HepG2 (cell line): Measurements from ENCODE around the gene RABGAP1L. TPM values are rescaled to one million over a fixed set of nuclear protein-coding genes. Genes with fewer than 3 reads are reported as not detected.

Experiments used
- ATAC-seq: fragments of 200-7000 bp; cut with Tn5 transposase; 3 replicates; pipeline ENCODE4 v1.9.1; 2020; ENCODE audit warnings: mild to moderate bottlenecking, moderate library complexity
- BruUV-seq: library from RNA; stranded (reverse); fragments of 400-500 nt; replicated peaks from 2 replicates; lab custom pipeline; 2021; lab: Mats Ljungman, UMichigan
- CTCF ChIA-PET: fragments of 300-600 bp; formaldehyde crosslinking; extraction: SDS; loops from one replicate; lab custom pipeline; 2021; ENCODE audit warnings: low total read pairs, inconsistent platforms, low intra/inter-chr PET ratio; lab: Yijun Ruan, JAX
- POLR2A ChIA-PET: fragments of 350-600 bp; sonication (Branson Sonifier 250); formaldehyde crosslinking; loops from one replicate; lab custom pipeline; 2020; ENCODE audit warnings: antibody characterized with exemption, inconsistent platforms; lab: Yijun Ruan, JAX
- DNase-seq: peaks from one replicate; pipeline ENCODE4 v3.0.0-alpha.2; 2015; ENCODE audit warnings: low spot score
- FAIRE-seq: peaks from 3 replicates; lab custom pipeline; 2011; peaks lifted over from hg19 to GRCh38; lab: Jason Lieb, UNC
- H2AFZ ChIP-seq: one replicate; pipeline ENCODE4 v1.6.1; 2011; ENCODE audit warnings: low read length, inconsistent platforms
- H3K27ac ChIP-seq: fragments of 300-600 bp; 3 replicates; pipeline ENCODE4 v1.8.0; 2011; ENCODE audit warnings: mixed run types, mild to moderate bottlenecking, mixed read lengths, low read length, inconsistent platforms; ENCODE audit not compliant: insufficient read depth; ENCODE audit errors: extremely low read length
- H3K27me3 ChIP-seq, 2 experiments: fragments of 200-600 bp in 1 of 2; 2 replicates in 1 of 2; 3 replicates in 1 of 2; pipeline versions ENCODE4 v1.6.0 to v1.8.0; 2011; ENCODE audit warnings: low read length in 2 of 2, mild to moderate bottlenecking in 2 of 2, moderate library complexity in 2 of 2, inconsistent platforms in 1 of 2; ENCODE audit not compliant: insufficient read depth in 2 of 2, control insufficient read depth in 1 of 2
- H3K36me3 ChIP-seq, 2 experiments: fragments of 200-600 bp in 1 of 2; replicated peaks in 1 of 2; 2 replicates in 1 of 2; 3 replicates in 1 of 2; pipeline versions ENCODE4 v1.5.1 to v1.8.0; 2011; ENCODE audit warnings: low read length in 2 of 2, inconsistent platforms in 1 of 2; ENCODE audit not compliant: insufficient read depth in 2 of 2, control insufficient read depth in 1 of 2
- H3K4me1 ChIP-seq: 2 replicates; pipeline ENCODE4 v1.5.1; 2012; ENCODE audit warnings: low read length, inconsistent platforms; ENCODE audit not compliant: insufficient read depth
- H3K4me2 ChIP-seq: 2 replicates; pipeline ENCODE4 v1.6.0; 2011; ENCODE audit warnings: low read depth, low read length, inconsistent platforms
- H3K4me3 ChIP-seq, 3 experiments: fragments of 200-600 bp in 1 of 3; sonication (generic), shearing (Covaris generic) in 1 of 3; replicated peaks in 1 of 3; 2 replicates each; pipeline ENCODE4 v1.5.1; 2011 to 2016; ENCODE audit warnings: low read length in 3 of 3, inconsistent platforms in 2 of 3, low read depth in 2 of 3, mild to moderate bottlenecking in 2 of 3, control low read depth in 1 of 3, mixed read lengths in 1 of 3; ENCODE audit not compliant: insufficient read depth in 1 of 3
- H3K79me2 ChIP-seq: one replicate; pipeline ENCODE4 v1.6.1; 2011; ENCODE audit warnings: low read length, inconsistent platforms; ENCODE audit not compliant: insufficient read depth
- H3K9ac ChIP-seq: 2 replicates; pipeline ENCODE4 v1.6.0; 2011; ENCODE audit warnings: mild to moderate bottlenecking, low read depth, low read length, inconsistent platforms; ENCODE audit not compliant: insufficient read depth
- H3K9me3 ChIP-seq: 2 replicates; pipeline ENCODE4 v1.5.1; 2012; ENCODE audit warnings: mild to moderate bottlenecking, low read length
- H4K20me1 ChIP-seq: 2 replicates; pipeline ENCODE4 v1.6.0; 2011; ENCODE audit warnings: inconsistent platforms, mild to moderate bottlenecking, low read length, moderate library complexity; ENCODE audit not compliant: insufficient read depth
- NFIB ChIP-seq: sonication (generic); formaldehyde crosslinking; IDR thresholded peaks from 2 replicates; pipeline ENCODE4 v1.9.0; 2021; ENCODE audit warnings: missing genetic modification reagents, mild to moderate bottlenecking, borderline replicate concordance
- SP2 ChIP-seq: sonication (generic); formaldehyde crosslinking; IDR thresholded peaks from 2 replicates; pipeline ENCODE4 v1.5.1; 2020; ENCODE audit warnings: mild to moderate bottlenecking, missing genetic modification reagents
- STAT5B ChIP-seq: sonication (generic); formaldehyde crosslinking; IDR thresholded peaks from 2 replicates; pipeline ENCODE4 v1.4.0; 2020; ENCODE audit warnings: missing genetic modification reagents
- U2AF1 ChIP-seq: fragments of 200-400 bp; formaldehyde crosslinking; optimal IDR thresholded peaks from 2 replicates; pipeline ENCODE3; 2017; ENCODE audit warnings: mild to moderate bottlenecking, low read depth, low read length
- YEATS4 ChIP-seq: sonication (generic); formaldehyde crosslinking; IDR thresholded peaks from 2 replicates; pipeline ENCODE4 v1.4.0; 2020; ENCODE audit warnings: missing genetic modification reagents, borderline replicate concordance
- ZBTB3 ChIP-seq: sonication (generic); formaldehyde crosslinking; IDR thresholded peaks from 2 replicates; pipeline ENCODE4 v1.4.0; 2020; ENCODE audit warnings: low read depth, mild to moderate bottlenecking, moderate library complexity, missing genetic modification reagents, borderline replicate concordance
- ZMYM2 ChIP-seq: sonication (generic); formaldehyde crosslinking; IDR thresholded peaks from 2 replicates; pipeline ENCODE4 v1.8.0; 2022; ENCODE audit warnings: mild to moderate bottlenecking, missing genetic modification reagents
- ZNF207 ChIP-seq: fragments of 450-650 bp; IDR thresholded peaks from 2 replicates; pipeline ENCODE4 v1.6.1; 2016; ENCODE audit warnings: antibody characterized with exemption, borderline replicate concordance
- ZNF713 ChIP-seq: sonication (generic); formaldehyde crosslinking; IDR thresholded peaks from 2 replicates; pipeline ENCODE4 v1.4.0; 2020; ENCODE audit warnings: mild to moderate bottlenecking, missing genetic modification reagents
- ZNF788 ChIP-seq: sonication (generic); formaldehyde crosslinking; IDR thresholded peaks from 2 replicates; pipeline ENCODE4 v1.5.0; 2020; ENCODE audit warnings: mild to moderate bottlenecking, missing genetic modification reagents, borderline replicate concordance
- WGBS: methylation state at CpG from one replicate; pipeline ENCODE4 v1.1.6; 2017; ENCODE audit warnings: low lambda C conversion rate; 5-methylcytosine and 5-hydroxymethylcytosine counted together
- in situ Hi-C: cut with HindIII; loops from 2 replicates; pipeline ENCODE4 v1.10.0; 2017; ENCODE audit warnings: low pct_unique_long_range_greater_than_20kb; ENCODE audit not compliant: extremely low pct_ligation_motif_present
- intact Hi-C: fragments of 100-400 bp; cut with micrococcal nuclease; formaldehyde crosslinking; loops from one replicate; pipeline ENCODE4 v1.10.0; 2022; ENCODE audit not compliant: unreplicated experiment
- polyA plus RNA-seq, 8 experiments: library from polyadenylated mRNA; depleted of rRNA in 3 of 8; stranded (reverse) in 7 of 8; unstranded in 1 of 8; fragments of >200 nt; fragmentation: Illumina TruSeq in 4 of 8; extraction: Trizol in 4 of 8; gene quantifications; 2 replicates each; pipeline versions ENCODE4 v1.2.1 to v1.2.3, GENCODE V29; 2011 to 2016; ENCODE audit warnings: low read depth in 4 of 8, missing spikeins in 1 of 8, mixed read lengths in 1 of 8; ENCODE audit not compliant: insufficient read depth in 1 of 8
- total RNA-seq, 5 experiments: library from RNA; depleted of rRNA; stranded (reverse); fragments of >200 nt; fragmentation: Illumina TruSeq; extraction: Trizol; gene quantifications; 2 replicates each; pipeline ENCODE4 v1.2.3, GENCODE V29; 2016; ENCODE audit warnings: low read depth in 1 of 5
- TF ChIP-seq, protein P1 (sequence below): sonication (generic); formaldehyde crosslinking; IDR thresholded peaks from 2 replicates; pipeline ENCODE4 v1.5.0; 2020; ENCODE audit warnings: mild to moderate bottlenecking, missing genetic modification reagents, moderate library complexity
- TF ChIP-seq, protein P2 (sequence below): sonication (generic); formaldehyde crosslinking; IDR thresholded peaks from 2 replicates; pipeline ENCODE4 v1.4.0; 2020; ENCODE audit warnings: mild to moderate bottlenecking, low read depth, missing genetic modification reagents

Gene RABGAP1L
- total and polyA plus RNA-seq, 2 of the 13 experiments (the other 11 are each of a cell fraction or from before 2014, with no cell fraction given) = 7.9 to 22.6 TPM

DNA sequence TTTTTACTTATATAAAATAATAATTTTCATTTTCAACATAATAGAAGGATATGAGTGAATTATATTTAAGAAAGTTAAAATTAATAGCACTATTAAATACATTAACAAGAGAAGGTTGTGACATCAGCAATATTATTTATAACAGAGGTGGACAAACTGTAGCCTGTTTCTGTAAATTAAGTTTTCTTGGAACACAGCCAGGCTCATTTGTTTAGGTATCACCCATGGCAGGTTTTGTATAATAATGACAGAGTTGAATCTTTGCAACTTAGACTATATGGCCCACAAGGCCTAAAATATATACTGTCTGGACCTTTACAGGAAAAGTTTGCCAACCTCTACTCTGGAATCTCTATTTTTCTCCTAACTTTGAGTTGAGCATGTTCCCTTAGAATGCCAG, 797.7 kb downstream of the RABGAP1L start (continued):
- TF ChIP-seq SP2 (CRISPR knock-in tag) (no peak), ZNF207 (no peak), ZMYM2 (no peak), STAT5B (CRISPR knock-in tag) (no peak)
- TF ChIP-seq, all 625 proteins: peak for 0

DNA sequence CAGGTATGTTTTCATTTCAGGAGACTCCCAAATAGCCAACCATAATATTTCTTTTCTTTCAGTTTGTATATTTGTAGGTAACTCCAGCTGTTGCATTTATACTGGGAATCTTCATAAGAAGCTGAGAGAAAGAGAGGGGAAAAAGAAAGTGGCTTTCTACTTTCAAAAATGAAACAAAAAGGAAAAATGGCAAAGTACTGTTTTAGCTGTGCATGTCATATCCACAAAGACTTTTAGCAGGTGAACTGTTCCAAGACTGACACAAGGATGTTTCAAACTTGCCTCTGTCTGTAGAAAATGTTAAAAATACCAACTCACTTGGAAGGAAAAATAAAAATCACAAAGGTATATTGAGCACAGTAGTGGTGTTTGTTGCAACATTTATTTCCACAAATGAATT, 798.5 kb downstream of the RABGAP1L start:
- no peak for DNase-seq
- Histone ChIP-seq H2AFZ (no peak overlapping the region), H3K27ac (no peak overlapping the region), H3K36me3 (no peaks in the 10 kb centered on the region), H3K9me3 (no peaks in the 10 kb centered on the region), H3K4me3 (no peak overlapping the region), H3K4me1 (peaks cover 24% of the 10 kb centered on the region)
- ChIA-PET POLR2A (no interaction called here), CTCF (no interaction called here)
- no TSS peak for BruUV-seq
- in situ Hi-C loops = no loop called here
- no peak for TF ChIP-seq NFIB (CRISPR knock-in tag)
- TF ChIP-seq ZNF713 (CRISPR knock-in tag) = no peak
- TF ChIP-seq ZNF788 = no peak
- TF ChIP-seq, all 625 proteins: peak for 0
- no peaks in the 10 kb centered on the region for H4K20me1 ChIP-seq
- FAIRE-seq = no peak
- ATAC-seq = no peak
- intact Hi-C loops = no loop called here
- H3K27me3 ChIP-seq = no peaks in the 10 kb centered on the region
- no peak overlapping the region for H3K9ac ChIP-seq
- H3K4me2 ChIP-seq = no peak overlapping the region
- no peaks in the 10 kb centered on the region for H3K79me2 ChIP-seq

DNA sequence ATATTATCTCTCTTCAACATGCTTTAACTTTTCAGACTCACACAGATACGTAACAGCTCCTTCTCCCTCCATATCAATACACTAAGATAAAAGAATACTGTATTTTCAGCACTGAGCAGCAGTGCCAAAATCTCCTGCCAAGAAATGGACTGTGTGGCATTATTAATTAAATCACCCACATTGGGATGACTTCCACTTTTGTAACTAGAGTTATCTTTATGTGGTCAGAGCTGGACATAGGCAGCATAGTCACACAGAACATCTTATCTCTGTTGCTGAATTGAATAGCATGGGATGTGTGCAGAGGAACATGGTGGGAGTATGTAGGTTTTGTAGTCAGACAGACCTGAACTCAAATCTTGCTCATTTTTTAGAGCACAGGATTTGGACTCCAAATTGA, 799.1 kb downstream of the RABGAP1L start:
- CTCF ChIA-PET = no interaction called here
- Histone ChIP-seq H3K4me1 (peaks cover 18% of the 10 kb centered on the region), H3K4me3 (no peak overlapping the region), H3K4me2 (no peak overlapping the region), H3K27me3 (no peaks in the 10 kb centered on the region), H3K27ac (no peak overlapping the region), H3K9me3 (no peaks in the 10 kb centered on the region), H3K36me3 (no peaks in the 10 kb centered on the region), H4K20me1 (no peaks in the 10 kb centered on the region), H2AFZ (no peak overlapping the region), H3K9ac (no peak overlapping the region), H3K79me2 (no peaks in the 10 kb centered on the region)
- BruUV-seq = no TSS peak
- POLR2A ChIA-PET = no interaction called here
- DNase-seq (no peak), FAIRE-seq (no peak), ATAC-seq (no peak)
- TF ChIP-seq U2AF1 = no peak
- TF ChIP-seq, protein P1, sequence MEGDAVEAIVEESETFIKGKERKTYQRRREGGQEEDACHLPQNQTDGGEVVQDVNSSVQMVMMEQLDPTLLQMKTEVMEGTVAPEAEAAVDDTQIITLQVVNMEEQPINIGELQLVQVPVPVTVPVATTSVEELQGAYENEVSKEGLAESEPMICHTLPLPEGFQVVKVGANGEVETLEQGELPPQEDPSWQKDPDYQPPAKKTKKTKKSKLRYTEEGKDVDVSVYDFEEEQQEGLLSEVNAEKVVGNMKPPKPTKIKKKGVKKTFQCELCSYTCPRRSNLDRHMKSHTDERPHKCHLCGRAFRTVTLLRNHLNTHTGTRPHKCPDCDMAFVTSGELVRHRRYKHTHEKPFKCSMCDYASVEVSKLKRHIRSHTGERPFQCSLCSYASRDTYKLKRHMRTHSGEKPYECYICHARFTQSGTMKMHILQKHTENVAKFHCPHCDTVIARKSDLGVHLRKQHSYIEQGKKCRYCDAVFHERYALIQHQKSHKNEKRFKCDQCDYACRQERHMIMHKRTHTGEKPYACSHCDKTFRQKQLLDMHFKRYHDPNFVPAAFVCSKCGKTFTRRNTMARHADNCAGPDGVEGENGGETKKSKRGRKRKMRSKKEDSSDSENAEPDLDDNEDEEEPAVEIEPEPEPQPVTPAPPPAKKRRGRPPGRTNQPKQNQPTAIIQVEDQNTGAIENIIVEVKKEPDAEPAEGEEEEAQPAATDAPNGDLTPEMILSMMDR (CRISPR knock-in tag) = no peak
- TF ChIP-seq ZBTB3 (CRISPR knock-in tag) = no peak
- no peak for TF ChIP-seq YEATS4 (CRISPR knock-in tag)
- TF ChIP-seq, protein P2, sequence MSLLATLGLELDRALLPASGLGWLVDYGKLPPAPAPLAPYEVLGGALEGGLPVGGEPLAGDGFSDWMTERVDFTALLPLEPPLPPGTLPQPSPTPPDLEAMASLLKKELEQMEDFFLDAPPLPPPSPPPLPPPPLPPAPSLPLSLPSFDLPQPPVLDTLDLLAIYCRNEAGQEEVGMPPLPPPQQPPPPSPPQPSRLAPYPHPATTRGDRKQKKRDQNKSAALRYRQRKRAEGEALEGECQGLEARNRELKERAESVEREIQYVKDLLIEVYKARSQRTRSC (CRISPR knock-in tag) = no peak
- in situ Hi-C loops = no loop called here
- WGBS = 97% methylated on average over 1 of the region's 1 CpG
- intact Hi-C loops = no loop called here
